Esophagus squamous epithelium (tissue), 4 donors: ENCODE results near the gene PNMA1.

Source experiments
- CTCF ChIP-seq, 6 experiments: fragments of 450-650 bp in 4 of 6; fragments of 200-600 bp in 2 of 6; sonication (generic) in 2 of 6; IDR thresholded peaks; one replicate each; pipeline ENCODE4 v1.5.1; 2016 to 2019; ENCODE audit warnings: antibody characterized with exemption in 6 of 6, mild to moderate bottlenecking in 4 of 6, moderate library complexity in 4 of 6
- POLR2A ChIP-seq, 4 donors: fragments of 450-650 bp; IDR thresholded peaks; one replicate each; pipeline ENCODE4 v1.6.1; 2017; ENCODE audit warnings: antibody characterized with exemption in 4 of 4, mild to moderate bottlenecking in 4 of 4, moderate library complexity in 3 of 4

- TF ChIP-seq CTCF (IDR thresholded peaks at IDR 0.05) (no peak), POLR2A (IDR thresholded peaks at IDR 0.05) (no peak)
Measured at GRCh38 chr14:73719361-73719760, 5.2 kb upstream of the PNMA1 start.
